Kidney (tissue), 14 donors: ENCODE results near the gene TMEM203. TPM values are rescaled to one million over a fixed set of nuclear protein-coding genes. Genes with fewer than 3 reads are reported as not detected.
A peak's percentile ranks its signal among the peaks of the same experiment; 100 is the strongest.

ENCODE experiments used
- DNase-seq, 5 donors: peaks; one replicate each; pipeline ENCODE4 v3.0.0-alpha.2; 2013 to 2020
- FAIRE-seq: peaks from 2 replicates; lab custom pipeline; 2012; peaks lifted over from hg19 to GRCh38; lab: Jason Lieb, UNC
- H3K27ac ChIP-seq, 2 donors: one replicate each; pipeline ENCODE4 v1.7.0; 2013; ENCODE audit warnings: low read depth in 2 of 2, low read length in 2 of 2, inconsistent platforms in 1 of 2
- H3K27me3 ChIP-seq: one replicate; pipeline ENCODE4 v1.7.1; 2013; ENCODE audit warnings: low read length, inconsistent platforms; ENCODE audit not compliant: control insufficient read depth, insufficient read depth
- H3K36me3 ChIP-seq, 3 donors: one replicate each; pipeline versions ENCODE4 v1.7.0 to v1.7.1; 2013; ENCODE audit warnings: low read length in 3 of 3, control low read depth in 1 of 3, inconsistent platforms in 1 of 3; ENCODE audit not compliant: insufficient read depth in 3 of 3, control insufficient read depth in 2 of 3
- H3K4me1 ChIP-seq, 3 donors: one replicate each; pipeline versions ENCODE4 v1.7.0 to v1.7.1; 2013; ENCODE audit warnings: low read length in 3 of 3, inconsistent platforms in 1 of 3, low read depth in 1 of 3; ENCODE audit not compliant: control insufficient read depth in 2 of 3, insufficient read depth in 2 of 3
- H3K4me3 ChIP-seq, 3 donors: one replicate each; pipeline versions ENCODE4 v1.7.0 to v1.8.1; 2013; ENCODE audit warnings: low read length in 3 of 3, control low read depth in 1 of 3, inconsistent platforms in 1 of 3
- H3K9ac ChIP-seq, 3 donors: one replicate each; pipeline versions ENCODE4 v1.7.0 to v1.7.1; 2013; ENCODE audit warnings: low read length in 3 of 3, control low read depth in 1 of 3, inconsistent platforms in 1 of 3
- H3K9me3 ChIP-seq, 3 donors: one replicate each; pipeline versions ENCODE4 v1.7.0 to v1.7.1; 2013; ENCODE audit warnings: low read length in 3 of 3, control low read depth in 1 of 3, inconsistent platforms in 1 of 3; ENCODE audit not compliant: control insufficient read depth in 2 of 3, insufficient read depth in 1 of 3
- intact Hi-C: fragments of 100-400 bp; cut with DNase I; formaldehyde crosslinking; loops from one replicate; pipeline ENCODE4 v1.11.1; 2022
- polyA plus RNA-seq: library from polyadenylated mRNA; stranded (reverse); fragments of 350-450 nt; fragmentation: Illumina TruSeq; extraction: RNeasy Lipid Tissue Mini Kit (QIAGEN cat#74804); gene quantifications from one replicate; pipeline ENCODE4 v1.2.3, GENCODE V29; 2014; ENCODE audit warnings: low read depth, low replicate concordance; ENCODE audit not compliant: insufficient read depth
- total RNA-seq: library from RNA; stranded (reverse); fragmentation: NEBNext Ultra II Directional; extraction: Animal tissue kit (Norgen Biotek cat#: 25700); gene quantifications from one replicate; pipeline ENCODE4 v1.2.1, GENCODE V29; 2021
- TF ChIP-seq, protein P1 (sequence below): IDR thresholded peaks from 3 replicates; pipeline ENCODE4 v1.5.1; 2012; ENCODE audit warnings: mild to moderate bottlenecking, moderate library complexity, borderline replicate concordance; ENCODE audit not compliant: insufficient read depth; ENCODE audit errors: extremely low read depth
- donor health status: control.
- donor health status: control.
- donor health status: control.
- donor health status: control.
- donor health status: control.
- donor health status: DM: yes; HTN: yes; CAD: no.
- donor health status: Normal renal cell carcinoma (clear cell type).

The TMEM203 gene
- total and polyA plus RNA-seq, 2 donors from 2014 or later: 36.3 to 53.5 TPM

- TF ChIP-seq, protein P1, sequence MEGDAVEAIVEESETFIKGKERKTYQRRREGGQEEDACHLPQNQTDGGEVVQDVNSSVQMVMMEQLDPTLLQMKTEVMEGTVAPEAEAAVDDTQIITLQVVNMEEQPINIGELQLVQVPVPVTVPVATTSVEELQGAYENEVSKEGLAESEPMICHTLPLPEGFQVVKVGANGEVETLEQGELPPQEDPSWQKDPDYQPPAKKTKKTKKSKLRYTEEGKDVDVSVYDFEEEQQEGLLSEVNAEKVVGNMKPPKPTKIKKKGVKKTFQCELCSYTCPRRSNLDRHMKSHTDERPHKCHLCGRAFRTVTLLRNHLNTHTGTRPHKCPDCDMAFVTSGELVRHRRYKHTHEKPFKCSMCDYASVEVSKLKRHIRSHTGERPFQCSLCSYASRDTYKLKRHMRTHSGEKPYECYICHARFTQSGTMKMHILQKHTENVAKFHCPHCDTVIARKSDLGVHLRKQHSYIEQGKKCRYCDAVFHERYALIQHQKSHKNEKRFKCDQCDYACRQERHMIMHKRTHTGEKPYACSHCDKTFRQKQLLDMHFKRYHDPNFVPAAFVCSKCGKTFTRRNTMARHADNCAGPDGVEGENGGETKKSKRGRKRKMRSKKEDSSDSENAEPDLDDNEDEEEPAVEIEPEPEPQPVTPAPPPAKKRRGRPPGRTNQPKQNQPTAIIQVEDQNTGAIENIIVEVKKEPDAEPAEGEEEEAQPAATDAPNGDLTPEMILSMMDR: no peak
- H3K27ac ChIP-seq: no peak overlapping the region
- intact Hi-C loops: loop anchor here (10.0 kb wide), 1 partner anchor 119 kb away; the partner anchor contains the start of gene DPP7
- peaks cover 0 to 16% (median 9%) of the 10 kb centered on the region in 3 donors for H3K4me1 ChIP-seq
- no peak overlapping the region for H3K4me3 ChIP-seq
- no peaks in the 10 kb centered on the region for H3K36me3 ChIP-seq
- H3K9me3 ChIP-seq: no peaks in the 10 kb centered on the region
- no peak for FAIRE-seq
- no peak for DNase-seq
- H3K27me3 ChIP-seq: no peaks in the 10 kb centered on the region
- no peak overlapping the region for H3K9ac ChIP-seq
These were observed 27.9 kb upstream of the TMEM203 start for GRCh38 chr9:137233143-137233980.

- Histone ChIP-seq H3K9me3 (no peaks in the 10 kb centered on the region), H3K27ac (no peak overlapping the region), H3K4me1 (peaks cover 0 to 19% (median 9%) of the 10 kb centered on the region in 3 donors), H3K9ac (no peak overlapping the region), H3K36me3 (no peaks in the 10 kb centered on the region), H3K4me3 (peak overlapping the region in 1 of 3 donors; percentile 25), H3K27me3 (no peaks in the 10 kb centered on the region)
- no peak for FAIRE-seq
- TF ChIP-seq, protein P1: no peak
- intact Hi-C loops: loop anchor here (10.0 kb wide), 1 partner anchor 118 kb away; the partner anchor contains the start of gene DPP7
- DNase-seq: no peak
These were observed 27.1 kb upstream of the TMEM203 start for GRCh38 chr9:137232510-137232909.

GRCh38 chr9:137232101-137232500 is 26.7 kb upstream of the TMEM203 start:
- Histone ChIP-seq H3K9me3 (no peaks in the 10 kb centered on the region), H3K36me3 (no peaks in the 10 kb centered on the region), H3K27me3 (no peaks in the 10 kb centered on the region), H3K4me3 (peak overlapping the region in 1 of 3 donors; percentile 25), H3K4me1 (peaks cover 0 to 23% (median 11%) of the 10 kb centered on the region in 3 donors), H3K27ac (no peak overlapping the region), H3K9ac (no peak overlapping the region)
- intact Hi-C loops: loop anchor here (10.0 kb wide), 1 partner anchor 117 kb away; the partner anchor contains the start of gene DPP7
- TF ChIP-seq, protein P1: no peak
- FAIRE-seq: no peak
- no peak for DNase-seq
